SJSA1 (cell line): ENCODE data around the gene ZNF10. TPM values are rescaled to one million over a fixed set of nuclear protein-coding genes. Genes with fewer than 3 reads are reported as not detected.

ENCODE experiments used
- DNase-seq, 2 experiments: peaks; one replicate each; pipeline ENCODE4 v3.0.0-alpha.2; 2015 to 2020; ENCODE audit warnings: low spot score in 2 of 2, low read depth in 1 of 2
- H3K27ac ChIP-seq: fragments of 250-450 bp; sonication (Bioruptor Pico); 2 replicates; pipeline ENCODE4 v1.5.1; 2020; ENCODE audit warnings: mild to moderate bottlenecking, moderate library complexity
- H3K27me3 ChIP-seq: fragments of 250-450 bp; sonication (Bioruptor Pico); replicated peaks from 2 replicates; pipeline ENCODE4 v1.5.1; 2020; ENCODE audit warnings: mild to moderate bottlenecking, moderate library complexity
- H3K36me3 ChIP-seq: fragments of 250-450 bp; sonication (Bioruptor Pico); 2 replicates; pipeline ENCODE4 v1.5.1; 2020; ENCODE audit warnings: mild to moderate bottlenecking
- H3K4me1 ChIP-seq: fragments of 250-450 bp; sonication (Bioruptor Pico); replicated peaks from 2 replicates; pipeline ENCODE4 v1.6.1; 2021; ENCODE audit warnings: mild to moderate bottlenecking
- H3K4me3 ChIP-seq: fragments of 250-450 bp; sonication (Bioruptor Pico); 2 replicates; pipeline ENCODE4 v1.5.1; 2020; ENCODE audit warnings: mild to moderate bottlenecking
- H3K9me3 ChIP-seq: fragments of 250-450 bp; sonication (Bioruptor Pico); replicated peaks from 2 replicates; pipeline ENCODE4 v1.5.1; 2020; ENCODE audit warnings: mild to moderate bottlenecking
- total RNA-seq: library from RNA; depleted of rRNA; stranded (reverse); fragments of >200 nt; shearing (Covaris generic); gene quantifications from 2 replicates; pipeline ENCODE4 v1.2.3, GENCODE V29; 2014

ZNF10 gene
- total RNA-seq, 1 experiment from 2014 or later = 0.32 TPM

- Histone ChIP-seq H3K36me3 (no peaks in the 10 kb centered on the region), H3K4me3 (no peak overlapping the region), H3K27ac (no peak overlapping the region), H3K4me1 (no peaks in the 10 kb centered on the region), H3K27me3 (no peaks in the 10 kb centered on the region), H3K9me3 (peaks cover 26% of the 10 kb centered on the region)
- no peak for DNase-seq
These were observed 25.8 kb downstream of the ZNF10 start for GRCh38 chr12:133156125-133156690.

GRCh38 chr12:133165776-133166175, 35.3 kb downstream of the ZNF10 start:
- H3K27me3 ChIP-seq = no peaks in the 10 kb centered on the region
- H3K4me1 ChIP-seq = no peaks in the 10 kb centered on the region
- H3K27ac ChIP-seq = no peak overlapping the region
- H3K4me3 ChIP-seq = no peak overlapping the region
- DNase-seq = no peak
- no peaks in the 10 kb centered on the region for H3K36me3 ChIP-seq
- peaks cover 2% of the 10 kb centered on the region; the same call in 1 of the 2 replicates for H3K9me3 ChIP-seq

- no peaks in the 10 kb centered on the region for H3K27me3 ChIP-seq
- no peaks in the 10 kb centered on the region for H3K4me1 ChIP-seq
- no peak overlapping the region for H3K4me3 ChIP-seq
- no peak overlapping the region for H3K27ac ChIP-seq
- H3K36me3 ChIP-seq = no peaks in the 10 kb centered on the region
- peaks cover 7% of the 10 kb centered on the region for H3K9me3 ChIP-seq
- DNase-seq = no peak
These were observed 42.1 kb downstream of the ZNF10 start for GRCh38 chr12:133172491-133172890.

- no peak for DNase-seq
- peaks cover 10% of the 10 kb centered on the region for H3K9me3 ChIP-seq
- H3K27me3 ChIP-seq = no peaks in the 10 kb centered on the region
- no peaks in the 10 kb centered on the region for H3K36me3 ChIP-seq
- H3K4me3 ChIP-seq = no peak overlapping the region
- H3K4me1 ChIP-seq = no peaks in the 10 kb centered on the region
- no peak overlapping the region for H3K27ac ChIP-seq
These were observed 44.5 kb downstream of the ZNF10 start for GRCh38 chr12:133174901-133175300.

GRCh38 chr12:133180669-133181068, 50.2 kb downstream of the ZNF10 start:
- no peaks in the 10 kb centered on the region for H3K27me3 ChIP-seq
- H3K4me1 ChIP-seq = no peaks in the 10 kb centered on the region
- no peak overlapping the region for H3K4me3 ChIP-seq
- no peak overlapping the region for H3K27ac ChIP-seq
- H3K36me3 ChIP-seq = no peaks in the 10 kb centered on the region
- no peak for DNase-seq
- H3K9me3 ChIP-seq = peaks cover 21% of the 10 kb centered on the region

GRCh38 chr12:133181238-133181959, 51.0 kb downstream of the ZNF10 start, which contains the start of gene ZNF268:
ZNF268 (plus strand) TSS chr12:133181495; CDS start chr12:133181998, 503 bp downstream.
- Histone ChIP-seq H3K27me3 (no peaks in the 10 kb centered on the region), H3K4me1 (no peaks in the 10 kb centered on the region), H3K27ac (no peak within 1 kb of the TSS), H3K9me3 (peaks cover 21% of the 10 kb centered on the region), H3K4me3 (peak within 1 kb of the TSS; percentile 44), H3K36me3 (no peaks in the 10 kb centered on the region)
- peak; percentile 29 to 49 for DNase-seq

GRCh38 chr12:133190176-133190575, 59.7 kb downstream of the ZNF10 start:
- peaks cover 7% of the 10 kb centered on the region; the same call in 1 of the 2 replicates for H3K36me3 ChIP-seq
- H3K27me3 ChIP-seq = no peaks in the 10 kb centered on the region
- no peak overlapping the region for H3K27ac ChIP-seq
- peaks cover 19% of the 10 kb centered on the region for H3K9me3 ChIP-seq
- DNase-seq = no peak
- H3K4me3 ChIP-seq = no peak overlapping the region
- H3K4me1 ChIP-seq = no peaks in the 10 kb centered on the region

- Histone ChIP-seq H3K27me3 (no peaks in the 10 kb centered on the region), H3K36me3 (peaks cover 7% of the 10 kb centered on the region; the same call in 1 of the 2 replicates), H3K9me3 (peaks cover 18% of the 10 kb centered on the region), H3K27ac (no peak overlapping the region), H3K4me3 (no peak overlapping the region), H3K4me1 (no peaks in the 10 kb centered on the region)
- DNase-seq = no peak
These were observed 62.4 kb downstream of the ZNF10 start for GRCh38 chr12:133192847-133193246.

- no peak for DNase-seq
- Histone ChIP-seq H3K4me1 (no peaks in the 10 kb centered on the region), H3K4me3 (no peak overlapping the region), H3K36me3 (peaks cover 20% of the 10 kb centered on the region), H3K27ac (no peak overlapping the region), H3K9me3 (peaks cover 36% of the 10 kb centered on the region), H3K27me3 (no peaks in the 10 kb centered on the region)
These were observed 71.5 kb downstream of the ZNF10 start for GRCh38 chr12:133201888-133202287.

- H3K27ac ChIP-seq = no peak overlapping the region
- no peaks in the 10 kb centered on the region for H3K27me3 ChIP-seq
- H3K9me3 ChIP-seq = peaks cover 38% of the 10 kb centered on the region
- no peak for DNase-seq
- H3K4me3 ChIP-seq = no peak overlapping the region
- H3K4me1 ChIP-seq = no peaks in the 10 kb centered on the region
- H3K36me3 ChIP-seq = peaks cover 20% of the 10 kb centered on the region
These were observed 72.3 kb downstream of the ZNF10 start for GRCh38 chr12:133202493-133203343.

GRCh38 chr12:133203344-133204263, 73.2 kb downstream of the ZNF10 start:
- DNase-seq = no peak
- H3K4me3 ChIP-seq = no peak overlapping the region
- peaks cover 41% of the 10 kb centered on the region for H3K9me3 ChIP-seq
- H3K4me1 ChIP-seq = no peaks in the 10 kb centered on the region
- H3K36me3 ChIP-seq = peaks cover 20% of the 10 kb centered on the region
- no peaks in the 10 kb centered on the region for H3K27me3 ChIP-seq
- no peak overlapping the region for H3K27ac ChIP-seq

- no peak overlapping the region for H3K4me3 ChIP-seq
- no peaks in the 10 kb centered on the region for H3K27me3 ChIP-seq
- no peaks in the 10 kb centered on the region for H3K4me1 ChIP-seq
- H3K36me3 ChIP-seq = peaks cover 20% of the 10 kb centered on the region
- DNase-seq = no peak
- no peak overlapping the region for H3K27ac ChIP-seq
- peaks cover 41% of the 10 kb centered on the region for H3K9me3 ChIP-seq
These were observed 73.8 kb downstream of the ZNF10 start for GRCh38 chr12:133204264-133204603.

GRCh38 chr12:133206390-133206789, 76.0 kb downstream of the ZNF10 start:
- H3K27ac ChIP-seq = no peak overlapping the region
- no peak overlapping the region for H3K4me3 ChIP-seq
- H3K9me3 ChIP-seq = peaks cover 47% of the 10 kb centered on the region
- no peaks in the 10 kb centered on the region for H3K27me3 ChIP-seq
- peaks cover 20% of the 10 kb centered on the region for H3K36me3 ChIP-seq
- no peak for DNase-seq
- H3K4me1 ChIP-seq = no peaks in the 10 kb centered on the region
